Mucosa of gallbladder (tissue), 1 donor: ENCODE data around the gene AFG3L2. TPM values are rescaled to one million over a fixed set of nuclear protein-coding genes. Genes with fewer than 3 reads are reported as not detected.

ENCODE experiments used
- DNase-seq: peaks from one replicate; pipeline ENCODE4 v3.0.0-alpha.2; 2020; ENCODE audit warnings: low spot score
- total RNA-seq: library from RNA; stranded (reverse); gene quantifications from one replicate; pipeline ENCODE4 v1.2.1, GENCODE V29; 2021
- donor health status: DM: no; HTN: no; CAD: no.

The AFG3L2 gene
- total RNA-seq, 1 donor from 2014 or later = 39.2 TPM

GRCh38 chr18:12304351-12305210 lies 72.4 kb downstream of the AFG3L2 start:
- DNase-seq = no peak

- no peak for DNase-seq
These were observed 74.5 kb downstream of the AFG3L2 start for GRCh38 chr18:12302391-12303147.

- DNase-seq = no peak
These were observed 75.6 kb downstream of the AFG3L2 start for GRCh38 chr18:12301263-12302005.

- DNase-seq = no peak
These were observed 77.2 kb downstream of the AFG3L2 start for GRCh38 chr18:12299862-12300261.

GRCh38 chr18:12296457-12296856 lies 80.6 kb downstream of the AFG3L2 start:
- DNase-seq = no peak

- DNase-seq = no peak
These were observed 81.0 kb downstream of the AFG3L2 start for GRCh38 chr18:12296087-12296403.

GRCh38 chr18:12295389-12296086 lies 81.5 kb downstream of the AFG3L2 start:
- no peak for DNase-seq

- DNase-seq = no peak
These were observed 83.2 kb downstream of the AFG3L2 start for GRCh38 chr18:12293831-12294230.

- DNase-seq = no peak
These were observed 85.3 kb downstream of the AFG3L2 start for GRCh38 chr18:12291690-12292089.

- DNase-seq = no peak
These were observed 85.9 kb downstream of the AFG3L2 start for GRCh38 chr18:12291161-12291560.

GRCh38 chr18:12290086-12290485 lies 86.9 kb downstream of the AFG3L2 start:
- no peak for DNase-seq

- DNase-seq = no peak
These were observed 88.6 kb downstream of the AFG3L2 start for GRCh38 chr18:12288403-12288755.

- DNase-seq = peak; percentile 79
These were observed 89.2 kb downstream of the AFG3L2 start for GRCh38 chr18:12287684-12288402.

GRCh38 chr18:12287131-12287681 lies 89.8 kb downstream of the AFG3L2 start:
- no peak for DNase-seq

GRCh38 chr18:12283666-12284065 lies 93.4 kb downstream of the AFG3L2 start:
- DNase-seq = no peak

GRCh38 chr18:12283256-12283655 lies 93.8 kb downstream of the AFG3L2 start:
- DNase-seq = no peak

- DNase-seq = no peak
These were observed 94.5 kb downstream of the AFG3L2 start for GRCh38 chr18:12282442-12283039.

GRCh38 chr18:12281861-12282260 lies 95.2 kb downstream of the AFG3L2 start:
- DNase-seq = no peak

- DNase-seq = no peak
These were observed 97.1 kb downstream of the AFG3L2 start for GRCh38 chr18:12279781-12280531.
